Measurements from ENCODE around the gene IL1RAPL2. TPM values are rescaled to one million over a fixed set of nuclear protein-coding genes. Genes with fewer than 3 reads are reported as not detected.

The IL1RAPL2 gene
- total RNA-seq, 1 donor: not detected

DNA sequence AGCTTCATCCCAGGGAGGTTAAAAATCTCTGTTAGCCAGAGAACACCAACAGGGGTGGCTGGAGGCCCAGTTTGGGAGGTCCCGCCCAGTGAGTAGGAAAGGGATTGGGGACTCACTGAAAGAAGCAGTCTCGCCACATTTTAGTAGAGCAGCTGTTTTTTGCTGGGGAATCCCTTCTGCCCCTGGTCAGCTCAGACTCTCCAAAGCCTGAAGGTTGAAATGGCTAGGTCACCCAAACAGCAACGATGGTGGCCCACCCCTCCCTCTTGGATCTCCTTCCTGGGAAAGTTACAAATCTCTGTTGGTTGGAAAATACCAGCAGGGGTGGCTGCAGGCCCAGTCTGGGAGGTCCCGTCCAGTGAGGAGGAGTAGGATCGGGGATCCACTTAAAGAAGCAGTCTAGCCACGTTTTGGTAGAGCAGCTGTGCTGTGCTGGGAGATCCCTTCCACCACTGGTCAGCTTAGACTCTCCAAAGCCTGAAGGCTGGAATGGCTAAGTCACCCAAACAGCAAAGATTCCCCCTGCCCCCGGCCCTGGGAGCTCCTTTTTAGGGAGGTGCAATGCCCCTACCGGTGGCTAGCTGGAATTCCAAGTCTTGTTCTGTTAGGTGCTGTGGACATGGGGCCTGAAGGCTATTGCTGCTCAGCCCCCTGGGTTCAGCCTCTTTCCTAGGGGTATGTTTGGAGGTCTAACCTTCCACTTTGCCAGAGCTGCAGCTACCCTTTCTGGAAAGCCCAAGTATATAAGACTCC, 694.5 kb downstream of the IL1RAPL2 start:
- no peak for DNase-seq (ENCODE audit: low read depth in 2 of 3, low spot score in 2 of 3)

DNA sequence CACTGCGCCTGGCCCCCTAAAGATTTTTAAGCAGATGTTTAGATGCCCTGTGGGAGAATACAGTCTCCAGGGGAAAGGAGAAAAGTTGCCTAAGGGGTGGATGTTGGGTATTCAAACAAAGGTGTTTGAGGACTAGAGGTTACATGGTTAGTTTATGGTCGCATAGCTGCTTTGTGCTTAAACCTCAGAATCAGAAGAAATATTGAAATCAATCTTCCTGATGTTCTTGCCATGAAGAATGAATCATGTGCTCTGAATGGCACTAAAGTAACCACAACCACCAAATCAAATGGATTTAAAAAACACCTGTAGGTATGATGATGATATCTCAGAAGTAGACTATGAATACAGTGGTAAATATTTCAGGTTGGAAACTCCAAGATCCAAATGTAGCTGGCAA, 697.2 kb downstream of the IL1RAPL2 start:
- DNase-seq (ENCODE audit: low read depth in 2 of 3, low spot score in 2 of 3): no peak

DNA sequence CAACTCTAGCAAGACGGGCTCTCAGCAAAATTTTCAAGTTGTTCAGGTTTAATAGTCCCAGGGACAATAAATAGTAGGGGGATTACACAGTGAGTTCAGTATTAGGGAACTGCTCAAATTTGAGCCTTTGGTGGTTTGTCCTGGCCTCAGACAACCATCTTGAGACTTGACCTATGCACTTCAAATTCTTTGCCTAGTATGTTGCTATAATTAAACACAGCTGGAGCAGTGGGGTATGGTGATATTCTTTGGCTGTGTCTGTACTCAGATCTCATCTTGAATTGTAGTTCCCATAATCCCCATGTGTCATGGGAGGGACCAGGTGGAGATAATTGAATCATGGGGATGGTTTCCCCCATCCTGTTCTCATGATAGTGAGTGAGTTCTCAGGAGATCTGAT, 697.8 kb downstream of the IL1RAPL2 start:
- no peak for DNase-seq (ENCODE audit: low read depth in 2 of 3, low spot score in 2 of 3)

DNA sequence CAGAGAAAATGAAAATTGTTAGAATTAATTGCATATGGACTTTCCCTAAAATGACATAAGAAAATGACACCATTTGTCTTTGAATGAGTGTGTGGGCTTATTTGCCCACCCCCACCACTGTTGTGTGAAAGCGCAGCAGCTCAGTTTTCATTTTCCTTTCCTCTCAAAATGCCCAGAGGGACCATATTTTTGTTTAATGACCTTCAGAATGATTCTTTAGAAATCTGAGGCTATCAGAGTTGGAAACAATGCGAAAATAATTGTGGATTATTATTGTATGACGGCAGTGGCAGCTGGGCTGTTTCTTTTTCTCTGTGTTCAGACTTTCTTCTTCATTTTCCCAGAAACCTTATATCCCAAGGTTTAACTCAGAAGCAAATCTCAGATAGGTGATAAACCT, 699.1 kb downstream of the IL1RAPL2 start:
- DNase-seq (ENCODE audit: low read depth in 2 of 3, low spot score in 2 of 3): no peak

DNA sequence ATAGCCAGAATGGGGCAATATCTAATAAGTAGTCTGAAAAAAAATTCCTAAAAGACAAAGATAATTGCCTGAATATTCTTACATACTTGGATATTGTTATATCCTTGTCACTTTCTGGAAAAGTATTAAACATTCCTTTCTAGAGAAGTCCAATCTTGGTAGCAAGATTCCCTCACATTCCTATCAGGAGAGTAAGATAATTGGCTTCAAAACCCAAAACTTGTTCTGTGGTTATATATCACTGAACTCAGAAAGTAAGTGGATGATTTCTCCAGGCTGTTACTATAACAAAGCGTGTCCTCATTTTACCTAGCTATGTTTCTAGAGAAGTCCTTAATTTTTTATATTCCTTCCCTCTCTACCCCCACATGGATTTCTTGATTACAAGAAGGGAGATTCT, 700.5 kb downstream of the IL1RAPL2 start:
- DNase-seq (ENCODE audit: low read depth in 2 of 3, low spot score in 2 of 3): no peak

DNA sequence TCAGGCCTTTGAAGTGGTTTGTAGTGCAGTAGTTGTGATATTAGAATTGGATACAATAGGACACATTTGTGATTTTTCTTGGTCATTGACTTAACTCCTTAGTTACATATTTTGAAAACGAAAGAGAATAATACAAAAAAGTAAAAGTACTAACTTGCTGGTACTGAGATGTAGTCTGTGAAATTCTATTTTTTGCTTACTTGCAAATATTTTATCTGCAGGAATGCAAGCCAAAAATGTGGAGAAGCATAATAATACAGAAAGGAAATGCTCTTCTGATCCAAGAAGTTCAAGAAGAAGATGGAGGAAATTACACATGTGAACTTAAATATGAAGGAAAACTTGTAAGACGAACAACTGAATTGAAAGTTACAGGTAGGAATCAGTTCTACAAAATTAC, 701.2 kb downstream of the IL1RAPL2 start:
- DNase-seq (ENCODE audit: low read depth in 2 of 3, low spot score in 2 of 3): no peak

DNA sequence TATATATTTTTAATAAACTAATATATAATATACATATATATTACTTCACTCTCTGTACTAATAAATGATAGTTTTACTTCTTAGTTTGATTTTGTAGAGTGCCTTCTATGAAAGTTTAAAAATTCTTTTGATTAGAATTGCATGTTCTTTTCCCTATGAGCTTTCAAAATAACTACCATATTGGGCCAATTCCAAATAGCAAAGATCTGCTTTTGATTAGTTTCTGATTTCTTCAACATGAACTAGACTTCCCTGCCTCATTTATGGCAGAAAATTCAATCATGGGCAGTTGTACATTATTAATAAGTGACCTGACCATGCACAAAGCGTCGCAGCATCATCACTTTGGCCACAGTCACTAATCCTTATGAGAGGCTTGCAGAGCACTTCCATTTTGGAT, 703.4 kb downstream of the IL1RAPL2 start:
- DNase-seq (ENCODE audit: low read depth in 2 of 3, low spot score in 2 of 3): no peak

DNA sequence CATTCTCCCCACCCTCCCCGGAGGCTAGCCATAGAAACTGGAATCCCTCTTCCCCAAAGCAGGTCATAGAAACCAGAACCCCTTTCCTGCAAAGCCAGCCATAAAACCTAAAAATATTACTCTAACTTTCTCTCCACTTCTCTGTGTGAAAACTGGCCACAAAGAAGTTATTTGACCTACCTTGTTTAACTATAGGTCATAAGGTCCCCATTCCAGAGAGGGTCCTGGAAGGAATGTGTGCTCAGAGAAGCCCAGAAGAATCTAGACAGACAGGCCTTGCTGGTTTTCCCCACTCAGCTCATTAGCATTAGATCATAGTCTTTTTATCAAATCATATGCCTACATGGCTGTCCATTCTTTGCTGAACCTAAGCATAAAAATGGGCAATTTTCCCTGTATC, 707.3 kb downstream of the IL1RAPL2 start:
- no peak for DNase-seq (ENCODE audit: low read depth in 2 of 3, low spot score in 2 of 3)

DNA sequence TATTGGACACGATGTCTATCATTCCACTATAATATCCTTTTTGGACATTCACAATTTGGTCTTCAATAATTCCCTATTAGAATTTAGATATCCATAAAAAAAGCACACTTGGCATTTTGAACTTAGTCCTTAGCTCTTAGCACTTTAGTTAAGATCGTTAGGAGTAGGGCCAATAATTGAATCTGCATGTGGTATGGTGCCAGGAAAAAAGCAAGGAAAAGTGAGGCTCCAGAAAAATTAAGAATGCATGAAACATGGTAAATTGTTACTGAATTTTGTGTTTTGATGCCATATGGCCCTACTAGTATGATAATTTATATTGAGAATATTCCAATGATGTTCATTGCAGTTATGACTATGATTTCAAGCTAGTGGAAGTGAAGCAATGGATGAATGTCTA, 708.1 kb downstream of the IL1RAPL2 start:
- no peak for DNase-seq (ENCODE audit: low read depth in 2 of 3, low spot score in 2 of 3)

DNA sequence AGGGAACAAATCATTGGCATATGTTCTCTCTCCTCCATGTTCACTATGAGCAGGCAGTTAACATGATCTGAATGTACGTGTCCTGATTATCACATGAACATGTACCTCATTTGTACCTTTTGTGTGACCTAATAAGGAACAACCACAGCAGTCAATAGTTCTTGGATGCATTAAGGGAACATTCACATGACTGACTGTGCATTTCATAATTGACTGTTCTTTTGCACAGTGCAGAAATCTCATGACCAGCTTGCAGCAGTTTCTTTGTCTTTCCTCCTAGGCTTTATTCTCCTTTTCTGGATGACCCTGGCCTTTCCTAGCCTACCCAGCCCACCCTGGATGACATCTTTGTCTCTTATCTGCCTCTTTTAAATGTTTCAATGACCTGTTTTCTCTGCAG, 711.1 kb downstream of the IL1RAPL2 start:
- no peak for DNase-seq (ENCODE audit: low read depth in 2 of 3, low spot score in 2 of 3)

DNA sequence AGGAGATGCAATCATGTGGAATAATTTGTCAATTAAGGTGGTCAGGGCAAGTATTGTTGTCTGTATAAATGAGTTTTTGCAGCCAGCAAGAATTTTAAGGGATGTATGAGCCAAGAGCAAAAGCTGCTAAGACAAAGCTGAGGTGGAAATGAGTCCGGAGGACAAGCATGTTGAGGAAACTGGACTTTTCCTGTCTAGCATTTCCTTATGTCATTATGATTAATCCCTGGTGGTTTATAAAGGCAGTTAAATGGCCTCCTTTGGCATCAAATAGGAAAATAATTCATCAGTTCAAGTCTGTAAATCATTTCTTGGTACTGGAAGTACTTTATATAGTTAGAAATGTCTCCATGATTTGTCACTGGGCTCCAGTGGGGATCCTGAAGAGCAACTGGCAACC, 716.1 kb downstream of the IL1RAPL2 start:
- no peak for DNase-seq (ENCODE audit: low read depth in 2 of 3, low spot score in 2 of 3)

DNA sequence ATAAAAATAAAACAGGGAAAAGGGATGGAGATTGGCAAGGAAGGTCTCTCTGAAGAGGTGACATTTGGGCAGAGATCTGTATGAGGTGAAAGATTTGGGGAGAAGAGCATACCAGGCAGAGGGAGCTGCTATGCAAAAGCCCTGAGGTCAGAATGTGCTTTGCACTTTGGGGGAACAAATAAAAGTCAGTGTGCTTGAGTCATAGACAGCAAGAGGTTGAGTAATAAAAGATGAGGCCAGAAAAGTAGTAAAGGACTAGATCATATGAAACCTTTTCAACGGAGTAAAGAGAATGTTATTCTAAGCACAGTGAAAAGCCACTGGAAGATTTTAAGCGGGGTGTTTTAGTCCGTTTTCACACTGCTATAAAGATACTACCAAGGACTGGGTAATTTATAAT, 731.0 kb downstream of the IL1RAPL2 start:
- DNase-seq (ENCODE audit: low read depth in 2 of 3, low spot score in 2 of 3): no peak

DNA sequence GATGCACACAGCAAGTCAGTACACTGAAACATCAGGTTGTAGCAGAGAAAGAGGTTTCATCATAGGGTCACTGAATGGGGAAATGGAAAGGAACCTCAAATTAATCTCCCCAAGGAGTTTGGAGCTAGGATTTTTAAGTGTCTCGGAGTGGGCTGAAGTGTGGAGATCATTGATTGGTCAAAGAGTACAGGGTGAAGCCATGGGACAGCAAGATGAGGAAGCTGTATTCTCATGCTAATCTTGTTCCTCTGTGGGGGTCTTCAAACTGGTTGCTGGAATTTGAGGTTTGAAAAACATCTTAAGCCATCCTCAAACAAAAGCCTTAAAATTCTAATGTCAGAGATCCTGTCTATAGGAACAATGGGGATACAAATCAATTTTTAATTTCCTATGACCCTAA, 733.3 kb downstream of the IL1RAPL2 start:
- no peak for DNase-seq (ENCODE audit: low read depth in 2 of 3, low spot score in 2 of 3)

DNA sequence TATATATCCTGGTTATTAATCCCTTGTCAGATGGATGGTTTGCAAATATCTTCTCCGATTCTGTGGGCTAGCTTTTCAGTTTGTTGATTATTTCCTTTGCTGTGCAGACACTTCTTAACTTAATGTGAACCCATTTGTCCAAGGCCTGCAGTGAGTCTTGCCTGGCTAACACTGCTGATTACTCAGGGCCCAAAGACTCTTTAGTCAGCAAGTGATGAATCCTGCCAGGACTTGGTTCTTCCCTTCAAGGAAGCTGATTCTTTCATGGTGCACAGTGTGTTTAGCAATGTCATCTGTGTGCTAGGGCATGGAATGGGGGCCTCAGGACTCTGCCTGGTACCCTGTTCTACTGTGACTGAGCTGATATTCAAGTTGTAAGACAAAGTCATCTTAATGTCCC, 736.2 kb downstream of the IL1RAPL2 start:
- no peak for DNase-seq (ENCODE audit: low read depth in 2 of 3, low spot score in 2 of 3)

DNA sequence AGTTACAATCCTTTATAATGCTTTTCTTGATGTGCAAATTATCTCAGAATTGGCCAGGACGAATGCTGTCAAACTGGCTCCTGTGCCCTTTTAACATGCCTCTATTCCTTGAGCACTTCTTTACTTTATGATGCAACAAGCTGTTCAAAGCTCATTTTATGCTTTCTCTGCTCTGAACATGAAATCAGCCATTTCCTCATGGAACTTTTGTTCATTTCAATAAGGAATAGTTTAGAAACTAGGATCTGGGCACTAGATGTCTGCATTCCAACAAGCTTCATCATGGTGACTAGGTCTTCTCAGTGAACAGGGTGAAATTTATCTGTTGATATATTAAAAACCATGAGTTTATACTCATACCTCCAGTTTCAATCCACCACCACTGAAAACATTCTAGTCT, 741.8 kb downstream of the IL1RAPL2 start:
- no peak for DNase-seq (ENCODE audit: low read depth in 2 of 3, low spot score in 2 of 3)

DNA sequence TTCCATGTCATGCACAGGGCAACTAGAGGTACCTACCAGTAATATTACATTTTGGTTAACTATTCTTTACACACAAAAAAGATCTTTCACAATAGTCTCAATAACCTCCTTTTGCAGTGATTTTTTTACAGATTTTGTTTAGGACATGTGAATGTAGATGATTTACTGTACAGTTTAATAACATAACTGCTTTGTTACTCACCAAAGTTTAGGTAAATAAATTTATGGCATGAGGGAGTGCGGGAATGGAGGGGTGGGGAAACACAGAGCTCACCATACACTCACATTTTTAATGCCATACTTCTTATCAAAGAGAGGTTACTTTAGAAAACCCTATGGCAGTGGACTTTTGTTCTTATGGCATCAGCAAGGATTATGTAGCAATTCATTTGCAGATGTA, 747.6 kb downstream of the IL1RAPL2 start:
- no peak for DNase-seq (ENCODE audit: low read depth in 2 of 3, low spot score in 2 of 3)

DNA sequence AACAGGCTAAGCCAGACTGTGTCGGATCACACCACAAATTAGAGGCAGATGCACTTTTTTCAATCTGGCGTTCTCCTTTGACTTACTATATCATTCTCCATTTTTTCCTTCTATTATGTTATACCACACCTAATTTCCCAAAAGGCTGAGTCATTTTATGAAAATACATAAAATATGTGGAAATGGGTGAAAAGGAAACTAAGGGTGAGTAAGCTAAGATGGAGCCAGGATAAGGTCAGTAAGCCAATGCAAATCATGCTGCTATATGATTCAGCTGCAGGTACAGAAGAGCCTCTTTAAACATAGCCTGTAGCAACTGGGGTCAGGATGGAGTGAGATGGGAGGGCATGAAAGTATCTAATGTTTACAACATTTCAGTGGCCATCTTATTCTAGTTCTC, 748.5 kb downstream of the IL1RAPL2 start:
- no peak for DNase-seq (ENCODE audit: low read depth in 2 of 3, low spot score in 2 of 3)

DNA sequence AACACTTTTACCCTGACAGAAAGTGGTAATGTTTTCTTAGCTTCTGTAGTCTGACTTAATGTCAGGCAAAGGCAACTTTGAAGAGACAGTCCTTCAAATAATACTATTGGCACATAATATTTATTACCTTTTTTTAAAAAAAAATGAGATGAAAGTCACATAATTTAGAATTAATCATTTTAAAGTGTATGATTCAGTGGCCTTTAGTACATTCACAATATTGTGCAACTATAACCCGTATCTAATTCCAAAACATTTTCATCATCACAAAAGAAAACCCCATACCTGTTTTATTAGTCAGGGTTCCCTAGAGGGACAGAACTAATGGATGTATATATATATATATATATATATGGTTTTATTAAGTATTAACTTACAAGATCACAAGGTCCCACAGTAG, 749.2 kb downstream of the IL1RAPL2 start:
- DNase-seq (ENCODE audit: low read depth in 2 of 3, low spot score in 2 of 3): no peak

DNA sequence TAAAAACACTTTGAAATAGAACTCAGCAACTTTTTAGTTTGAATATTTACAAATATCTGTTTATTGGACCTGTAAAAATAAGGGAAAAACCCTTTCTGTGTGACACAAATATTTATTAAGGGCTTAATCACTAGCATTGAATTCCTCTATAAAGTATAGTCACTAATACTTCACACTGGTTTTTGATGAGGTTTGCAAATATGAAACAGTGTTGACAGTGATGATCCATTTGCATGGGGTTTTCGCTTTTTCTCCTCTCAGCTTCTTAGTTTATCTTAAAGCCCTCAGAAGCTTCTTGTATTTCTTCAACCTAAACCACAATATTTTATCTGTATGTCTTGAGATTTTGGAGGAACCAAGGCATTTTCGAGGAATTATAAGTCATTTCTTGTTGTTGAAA, 751.1 kb downstream of the IL1RAPL2 start:
- no peak for DNase-seq (ENCODE audit: low read depth in 2 of 3, low spot score in 2 of 3)

DNA sequence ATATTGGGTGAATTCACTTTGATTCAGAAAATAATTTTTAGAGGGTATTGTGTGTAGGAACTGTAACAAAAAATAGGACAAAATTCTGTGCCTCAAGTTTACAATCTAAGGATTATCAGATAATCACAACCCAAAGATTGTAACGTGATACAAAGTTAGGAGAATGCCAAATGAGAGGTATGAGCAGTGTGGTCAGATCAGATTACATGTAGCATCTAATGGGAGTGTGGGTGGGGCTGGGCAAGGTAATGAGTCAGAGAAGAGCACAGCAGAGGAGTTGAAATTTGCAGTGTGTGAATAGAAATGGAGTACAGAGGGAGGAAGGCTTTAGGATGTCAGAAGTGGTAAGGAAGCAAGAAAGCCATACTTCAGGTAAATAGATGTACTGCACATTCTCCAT, 757.9 kb downstream of the IL1RAPL2 start:
- DNase-seq (ENCODE audit: low read depth in 2 of 3, low spot score in 2 of 3): no peak

DNA sequence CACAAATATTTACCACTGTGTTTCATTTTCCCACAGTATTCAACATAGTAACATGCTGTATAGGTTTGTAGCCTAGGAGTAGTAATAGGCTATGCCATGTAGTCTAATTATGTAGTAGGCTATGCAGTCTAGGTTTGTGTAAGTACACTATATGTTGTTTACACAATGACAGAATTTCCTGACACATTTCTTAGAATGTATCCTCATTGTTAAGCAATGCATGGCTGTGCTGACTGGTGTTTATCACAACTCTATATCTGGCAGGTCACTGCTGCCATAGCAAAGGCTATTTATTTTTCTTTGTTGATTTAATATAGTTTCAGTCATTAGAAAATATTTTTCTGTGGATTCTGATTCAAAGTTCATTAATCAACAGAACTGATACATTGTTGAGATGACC, 762.8 kb downstream of the IL1RAPL2 start:
- DNase-seq (ENCODE audit: low read depth in 2 of 3, low spot score in 2 of 3): no peak

DNA sequence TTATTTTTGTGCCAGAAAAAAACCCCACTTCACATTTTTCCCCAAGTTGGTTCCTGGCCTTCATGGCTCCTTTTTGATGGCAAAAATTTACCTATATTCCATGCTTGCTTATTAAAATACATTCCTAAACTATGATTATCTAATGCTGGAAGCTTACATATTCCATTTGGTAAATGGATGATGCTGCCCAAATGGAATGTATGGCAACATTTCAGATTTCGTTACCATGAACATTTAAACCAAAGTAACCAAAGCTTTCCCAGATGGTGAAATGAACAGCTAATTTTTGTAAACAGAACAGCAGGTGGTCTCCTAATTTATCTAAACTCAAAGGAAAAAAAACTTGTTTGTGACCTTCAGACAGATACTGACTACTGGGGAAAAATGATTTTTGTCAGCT, 765.2 kb downstream of the IL1RAPL2 start:
- DNase-seq (ENCODE audit: low read depth in 2 of 3, low spot score in 2 of 3): no peak

DNA sequence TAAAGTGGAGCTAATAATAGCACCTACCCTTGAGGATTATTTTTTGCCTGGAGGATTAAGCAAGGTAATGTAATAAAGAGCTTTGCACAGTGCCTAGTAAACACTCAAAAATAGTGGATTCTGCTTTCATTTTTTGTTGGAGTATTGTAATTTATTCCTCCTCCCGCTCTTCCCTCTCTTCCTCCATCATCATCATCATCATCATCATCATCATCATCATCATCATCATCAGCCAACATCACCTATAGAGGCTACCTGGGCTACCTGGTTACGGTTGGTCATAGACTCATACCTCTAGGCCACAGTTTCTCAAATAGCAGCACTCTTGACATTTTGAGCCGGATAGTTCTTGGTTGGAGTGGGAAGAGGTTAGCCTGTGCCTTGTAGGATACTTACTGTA, 781.4 kb downstream of the IL1RAPL2 start:
- no peak for DNase-seq (ENCODE audit: low read depth in 2 of 3, low spot score in 2 of 3)
